ENCODE measurements around the gene DRD5.
"Not testable (repeated sequence)": the region's sequence is repeated elsewhere in the genome, so short reads cannot be mapped to it uniquely, and the experiment has no call there.

Gene DRD5

DNA sequence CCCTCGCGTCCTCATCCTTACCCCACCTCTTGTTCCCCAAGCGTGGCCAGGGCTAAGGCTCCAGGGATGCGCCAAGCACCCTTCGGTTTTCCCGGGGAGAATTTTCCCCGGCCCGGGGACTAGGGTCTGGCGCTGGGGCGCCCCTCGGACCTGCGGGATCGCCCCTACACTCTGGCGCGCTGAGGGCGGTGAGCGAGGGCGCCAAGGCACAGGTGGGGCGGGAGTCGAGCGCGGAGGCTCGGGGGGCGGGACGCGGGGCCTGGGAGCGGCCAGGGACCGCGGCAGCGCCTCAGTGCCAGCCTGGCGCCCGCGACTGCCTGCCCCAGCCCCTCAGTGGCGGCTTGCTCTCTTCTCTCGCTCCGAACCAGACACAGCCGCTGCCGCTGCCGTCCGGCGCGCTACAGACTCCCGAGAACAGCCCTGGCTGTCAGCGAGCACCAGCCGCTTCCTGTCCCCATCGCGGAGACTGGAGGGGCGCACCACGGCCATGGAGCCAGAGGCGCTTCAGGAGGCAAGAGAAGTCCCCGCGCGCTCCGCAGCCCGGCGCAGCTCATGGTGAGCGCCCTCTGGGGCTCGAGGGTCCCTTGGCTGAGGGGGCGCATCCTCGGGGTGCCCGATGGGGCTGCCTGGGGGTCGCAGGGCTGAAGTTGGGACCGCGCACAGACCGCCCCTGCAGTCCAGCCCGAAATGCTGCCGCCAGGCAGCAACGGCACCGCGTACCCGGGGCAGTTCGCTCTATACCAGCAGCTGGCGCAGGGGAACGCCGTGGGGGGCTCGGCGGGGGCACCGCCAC, at the start of gene DRD5:
DRD5 (plus strand) TSS at position 292 of the 793 bp plus-strand sequence; CDS start at position 688, 396 bp downstream.
- DNase-seq, result no peak

DNA sequence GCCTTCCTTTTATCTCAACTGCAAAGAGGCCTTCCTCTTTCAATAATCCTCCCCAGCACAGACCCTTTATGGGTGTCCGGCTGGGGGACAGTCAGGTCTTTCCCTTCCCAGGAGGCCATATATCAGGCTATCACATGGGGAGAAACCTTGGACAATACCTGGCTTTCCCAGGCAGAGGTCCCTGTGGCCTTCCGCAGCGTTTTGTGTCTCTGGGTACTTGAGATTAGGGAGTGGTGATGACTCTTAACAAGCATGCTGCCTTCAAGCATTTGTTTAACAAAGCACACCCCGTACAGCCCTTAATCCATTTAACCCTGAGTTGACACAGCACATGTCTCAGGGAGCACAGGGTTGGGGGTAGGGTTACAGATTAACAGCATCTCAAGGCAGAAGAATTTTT, 49.2 kb upstream of the DRD5 start:
- DNase-seq, result not testable (repeated sequence)

DNA sequence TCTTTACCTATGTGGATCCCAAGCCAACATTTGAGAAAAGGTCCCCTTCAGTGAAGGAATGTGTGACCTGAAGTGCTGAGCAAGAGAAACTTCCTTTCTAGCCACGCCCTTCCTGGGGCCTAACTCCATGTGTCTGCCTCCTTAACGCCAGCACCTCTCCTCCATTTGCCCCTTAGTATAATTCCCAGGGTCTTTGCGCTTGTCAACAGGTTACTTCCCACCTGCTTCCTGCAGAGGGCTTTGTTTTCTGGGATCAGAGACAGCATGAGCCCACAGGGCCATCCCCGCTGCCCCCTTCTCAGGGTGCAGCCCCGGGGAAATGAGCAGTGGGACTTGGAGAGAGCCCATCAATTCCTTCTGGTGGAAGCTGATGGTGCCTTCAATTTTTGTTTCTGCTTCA, 45.9 kb upstream of the DRD5 start:
- DNase-seq, result no peak

DNA sequence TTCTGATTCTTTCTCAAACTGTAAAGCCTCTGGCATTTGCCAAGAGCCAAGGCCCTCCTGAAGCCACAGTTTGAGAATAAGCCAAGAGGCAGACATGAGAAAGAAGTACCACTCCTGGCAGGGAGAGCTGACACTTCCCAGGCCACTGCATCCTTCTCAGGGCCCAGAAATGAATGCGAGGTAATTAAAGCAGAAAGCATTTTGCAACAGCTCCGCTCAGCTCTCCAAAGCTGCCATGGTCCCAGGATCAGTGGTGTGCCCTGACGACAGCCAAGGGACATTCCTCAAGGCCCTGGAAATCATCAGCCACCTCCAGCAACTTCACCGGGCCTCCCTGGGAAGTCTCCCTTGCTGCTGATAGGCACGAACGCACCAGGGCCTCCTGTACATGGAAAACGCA, 44.2 kb upstream of the DRD5 start:
- not testable (repeated sequence) for DNase-seq

DNA sequence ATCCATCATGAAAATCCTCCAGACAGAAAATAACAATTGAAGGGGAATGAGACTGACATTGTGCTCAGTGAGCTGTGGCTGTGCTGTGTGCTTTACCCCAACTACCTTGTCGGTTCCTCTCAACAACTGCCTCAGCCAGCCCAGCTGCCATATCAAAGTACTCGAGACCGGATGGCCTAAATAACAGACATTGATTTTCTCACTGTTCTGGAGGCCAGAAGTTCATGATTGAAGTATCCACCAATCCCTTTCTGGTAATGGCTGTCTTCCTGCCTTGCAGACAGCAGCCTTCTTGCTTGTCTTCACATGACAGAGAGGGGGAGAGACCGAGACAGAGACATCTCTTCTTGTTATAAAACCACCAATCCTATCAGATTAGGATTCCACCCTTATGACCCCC, 37.6 kb upstream of the DRD5 start:
- not testable (repeated sequence) for DNase-seq

DNA sequence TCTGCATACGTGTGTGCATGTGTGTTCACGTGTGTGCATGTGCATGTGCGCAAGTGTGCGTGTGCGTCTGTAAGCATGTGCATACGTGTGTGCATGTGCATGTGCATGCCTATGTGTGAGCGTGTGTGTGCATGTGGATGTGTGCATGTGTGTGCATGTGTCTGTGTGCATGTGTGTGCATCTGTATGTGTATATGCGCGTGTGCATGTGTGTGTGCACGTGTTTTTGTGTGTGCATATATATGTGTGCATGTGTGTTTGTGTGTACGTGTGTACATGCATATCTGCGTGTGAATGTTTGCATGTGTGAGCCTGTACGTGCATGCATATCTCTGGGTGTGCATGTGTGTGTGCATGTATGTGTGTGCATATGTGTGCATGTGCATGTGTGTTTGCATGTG, 35.7 kb upstream of the DRD5 start:
- DNase-seq, result no peak

DNA sequence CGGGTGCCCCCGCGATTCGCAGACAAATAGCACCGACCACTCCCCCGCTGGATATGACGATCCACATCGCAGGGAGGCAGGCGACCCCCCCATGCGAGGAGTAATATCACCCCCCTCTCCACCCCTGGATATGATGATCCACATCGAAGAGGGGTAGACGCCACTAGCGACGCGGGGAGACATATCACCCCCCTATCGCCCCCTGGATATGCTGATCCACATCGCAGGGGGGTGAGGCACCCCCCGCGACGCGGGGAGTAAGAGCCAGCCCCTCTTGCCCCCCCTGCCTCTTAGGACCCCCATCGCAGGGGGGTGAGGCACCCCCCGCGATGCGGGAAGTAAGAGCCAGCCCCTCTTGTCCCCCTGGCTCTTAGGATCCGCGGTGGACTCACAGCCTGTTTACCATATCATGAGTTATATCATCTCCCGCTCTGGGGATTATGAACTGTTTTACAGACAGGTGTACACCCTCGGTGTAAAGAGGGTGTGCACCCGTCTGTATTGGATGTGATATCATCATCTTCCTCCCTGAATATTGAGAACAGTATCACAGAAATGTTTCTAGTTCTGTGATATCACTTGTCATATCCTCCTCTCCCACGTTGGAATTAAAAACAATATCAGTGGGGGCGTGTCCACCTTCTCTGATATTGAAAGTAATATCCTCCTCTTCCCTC, 22.7 kb upstream of the DRD5 start:
- DNase-seq, result no peak

DNA sequence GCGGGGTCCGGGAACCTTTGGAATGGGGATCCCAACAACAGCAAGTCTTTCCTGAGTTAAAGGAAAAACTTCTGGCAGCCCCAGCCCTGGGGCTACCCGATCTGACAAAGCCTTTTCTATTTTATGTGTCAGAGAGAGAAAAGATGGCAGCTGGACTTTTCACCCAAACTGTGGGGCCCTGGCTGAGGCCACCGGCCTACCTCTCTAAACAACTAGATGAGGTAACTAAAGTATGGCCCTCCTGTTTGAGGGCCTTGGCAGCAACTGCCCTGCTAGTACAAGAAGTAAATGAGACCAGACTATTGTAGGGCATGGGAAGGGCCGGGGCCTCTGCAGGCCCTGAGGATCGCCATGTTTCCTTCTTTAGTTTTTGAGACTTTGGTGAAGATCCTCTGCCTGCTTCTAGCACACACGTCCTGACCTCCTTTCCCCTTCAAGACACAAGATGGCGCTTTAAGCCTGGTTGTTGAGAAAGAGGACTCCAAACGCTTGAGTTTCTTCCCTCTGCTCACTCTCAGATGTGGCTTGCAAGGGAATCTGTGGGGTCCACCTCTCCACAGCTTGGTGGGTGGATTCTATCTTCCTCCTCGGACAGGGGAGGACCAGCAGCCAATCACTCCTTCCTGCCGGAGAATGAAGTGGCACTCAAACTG, 18.5 kb upstream of the DRD5 start:
- peak; percentile 7 to 33 for DNase-seq

DNA sequence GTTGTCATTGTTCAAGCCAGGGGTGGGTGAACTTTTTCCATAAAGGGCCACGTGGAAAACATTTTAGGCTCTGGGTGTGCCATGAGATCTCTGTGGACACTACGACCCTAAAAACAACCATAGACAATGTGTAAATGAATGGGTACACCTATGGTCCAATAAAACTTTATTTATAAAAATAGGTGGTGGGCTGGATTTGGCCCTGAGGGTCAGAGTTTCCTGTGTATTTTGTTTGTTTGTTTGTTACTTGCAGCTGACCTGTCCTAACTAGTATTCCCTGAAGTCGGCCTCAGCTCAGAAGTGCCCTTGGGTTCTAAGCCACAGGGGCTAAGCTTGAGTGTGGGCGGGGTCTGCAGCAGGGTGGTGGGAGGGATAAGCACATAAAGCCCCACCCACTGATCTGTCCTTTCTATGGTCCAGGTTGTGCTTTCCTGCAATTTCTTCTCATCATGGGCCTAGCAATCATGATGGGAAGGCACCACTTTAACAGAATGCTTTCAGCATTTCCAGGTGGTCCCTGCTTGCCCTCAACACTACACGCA, 17.2 kb upstream of the DRD5 start:
- DNase-seq, result no peak

DNA sequence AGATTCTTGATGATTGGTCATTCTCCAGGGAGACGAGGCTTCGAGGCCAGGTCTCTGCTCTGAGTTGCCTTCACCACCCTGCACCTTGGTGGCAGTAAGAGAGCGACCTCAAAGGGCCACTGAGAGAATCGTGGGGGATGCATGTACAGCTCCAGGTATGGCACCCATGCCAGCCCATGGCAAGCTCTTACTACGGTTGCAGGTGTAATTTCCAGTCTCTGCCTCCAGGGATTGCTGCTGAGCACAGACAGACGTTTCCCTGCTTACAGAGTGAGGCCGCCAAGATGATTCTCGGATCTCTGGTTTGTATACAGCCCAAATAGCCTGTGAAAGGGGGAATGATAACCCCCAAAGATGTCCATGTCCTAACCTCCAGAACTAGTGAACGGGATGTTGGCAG, 16.3 kb upstream of the DRD5 start:
- peak in 1 of 2 donors; percentile 5 for DNase-seq

DNA sequence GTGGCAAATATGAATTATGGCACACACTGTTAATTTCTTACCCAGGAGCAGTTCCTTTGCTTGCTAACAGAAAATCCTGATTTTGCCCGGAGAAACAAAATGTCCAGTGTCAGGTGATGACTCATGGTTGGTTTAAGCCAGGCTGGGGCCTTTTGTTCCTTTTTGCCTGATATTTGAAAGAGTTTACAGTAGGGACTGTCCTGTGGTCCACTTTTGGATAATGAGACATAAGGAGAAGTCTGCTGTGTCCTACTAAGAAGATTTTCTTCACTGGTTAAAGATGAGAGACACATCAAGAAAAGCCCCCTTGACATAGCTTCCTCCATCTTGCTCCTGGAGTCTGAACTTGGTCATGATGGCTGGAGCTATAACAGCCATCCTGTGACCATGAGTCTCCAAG, 12.1 kb upstream of the DRD5 start:
- no peak for DNase-seq

DNA sequence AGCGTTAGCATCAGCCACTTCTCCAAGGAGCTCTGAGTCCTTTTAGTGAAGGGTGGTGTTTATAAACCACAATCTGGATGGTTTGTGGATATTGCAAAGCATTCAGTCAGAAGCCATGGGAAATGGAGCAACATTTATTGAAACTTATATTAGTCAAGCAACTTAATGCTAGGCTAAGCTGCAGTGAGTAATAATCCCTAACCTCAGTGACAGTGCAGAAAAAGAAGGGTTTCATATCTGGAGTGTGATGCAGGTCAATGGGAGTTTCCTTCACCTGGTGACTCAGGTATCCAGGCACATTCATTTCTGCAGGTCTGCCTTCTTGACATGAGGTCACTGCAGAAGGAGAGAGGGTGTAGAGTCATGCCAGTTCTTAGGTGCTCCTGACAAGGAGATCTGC, 10.4 kb upstream of the DRD5 start:
- no peak for DNase-seq

DNA sequence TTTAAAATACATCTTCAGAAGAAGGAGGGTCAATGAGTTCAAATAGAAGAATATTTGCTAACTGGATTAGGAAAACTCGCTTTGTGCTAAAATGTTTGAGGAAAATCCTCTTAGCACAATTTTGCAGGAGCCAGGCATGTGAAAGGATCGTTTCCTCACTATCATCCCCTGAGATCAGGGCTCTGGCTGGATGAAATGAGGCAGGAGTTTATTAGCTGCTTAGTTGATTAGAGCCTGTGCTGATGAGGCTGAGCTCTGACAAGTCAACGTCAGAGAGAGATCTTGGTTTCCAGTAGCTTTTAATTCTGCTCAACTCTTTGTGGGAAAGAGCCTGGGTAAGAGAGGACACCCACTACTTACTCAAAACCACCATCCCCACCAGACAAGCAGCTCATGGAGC, 8.0 kb upstream of the DRD5 start:
- no peak for DNase-seq

DNA sequence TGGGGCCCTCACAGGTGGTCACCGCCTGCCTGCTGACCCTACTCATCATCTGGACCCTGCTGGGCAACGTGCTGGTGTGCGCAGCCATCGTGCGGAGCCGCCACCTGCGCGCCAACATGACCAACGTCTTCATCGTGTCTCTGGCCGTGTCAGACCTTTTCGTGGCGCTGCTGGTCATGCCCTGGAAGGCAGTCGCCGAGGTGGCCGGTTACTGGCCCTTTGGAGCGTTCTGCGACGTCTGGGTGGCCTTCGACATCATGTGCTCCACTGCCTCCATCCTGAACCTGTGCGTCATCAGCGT, 652 bp downstream of the DRD5 start:
- DNase-seq, result no peak

DNA sequence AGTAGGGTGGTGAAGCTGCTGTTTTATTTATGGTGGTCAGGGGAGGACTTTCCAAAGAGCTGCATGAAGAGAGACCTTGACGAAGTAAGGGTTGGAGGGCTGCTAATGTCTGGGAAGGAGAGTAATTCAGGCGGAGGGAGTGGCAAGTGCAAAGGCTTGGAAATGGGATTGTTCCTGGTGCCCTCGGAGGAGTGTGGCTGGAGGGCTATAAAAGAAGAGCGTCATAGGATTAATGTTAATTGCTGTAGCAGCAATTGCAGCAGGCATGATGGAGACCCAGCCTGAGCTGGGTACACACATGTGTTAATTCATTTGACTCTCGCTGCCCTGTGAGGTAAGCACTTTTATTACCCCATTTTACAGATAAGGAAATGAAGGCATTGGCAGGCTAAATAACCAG, 4.5 kb downstream of the DRD5 start:
- DNase-seq, result not testable (repeated sequence)

DNA sequence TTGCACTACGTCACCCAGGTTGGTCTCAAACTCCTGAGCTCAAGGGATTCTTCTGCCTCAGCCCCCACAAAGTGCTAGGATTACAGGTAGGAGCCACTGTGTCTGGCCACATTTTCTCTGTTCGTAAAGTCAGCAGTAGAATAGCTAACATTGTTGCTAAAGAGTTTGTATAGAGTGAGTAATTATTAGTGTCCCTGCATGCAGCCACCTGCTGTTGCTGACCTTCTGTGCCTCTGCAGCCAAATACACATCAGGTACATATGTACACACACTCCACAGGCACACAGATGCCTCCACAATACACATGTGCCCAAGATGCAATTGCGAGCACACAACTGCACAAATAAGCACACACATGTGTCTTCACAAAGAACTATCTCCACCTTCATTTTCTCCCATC, 10.9 kb downstream of the DRD5 start:
- DNase-seq, result no peak

DNA sequence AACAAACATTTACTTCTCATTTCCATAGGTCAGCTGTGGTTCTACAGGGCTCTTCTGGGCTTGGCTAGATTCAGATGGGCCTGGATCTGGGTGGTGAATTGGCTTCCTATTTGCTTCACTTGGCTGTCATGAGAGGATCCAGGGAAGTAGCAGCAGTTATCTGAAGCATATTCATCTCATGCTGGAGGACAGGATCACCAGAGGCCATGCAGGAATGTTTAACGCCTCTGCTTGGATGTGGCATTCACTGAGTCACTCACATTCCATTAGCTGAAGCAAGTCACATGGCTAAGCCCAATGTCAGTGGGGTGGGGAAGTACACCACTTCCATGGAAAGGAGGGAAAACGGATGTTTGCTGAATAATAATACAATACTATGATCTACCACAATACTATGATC, 15.2 kb downstream of the DRD5 start:
- not testable (repeated sequence) for DNase-seq

DNA sequence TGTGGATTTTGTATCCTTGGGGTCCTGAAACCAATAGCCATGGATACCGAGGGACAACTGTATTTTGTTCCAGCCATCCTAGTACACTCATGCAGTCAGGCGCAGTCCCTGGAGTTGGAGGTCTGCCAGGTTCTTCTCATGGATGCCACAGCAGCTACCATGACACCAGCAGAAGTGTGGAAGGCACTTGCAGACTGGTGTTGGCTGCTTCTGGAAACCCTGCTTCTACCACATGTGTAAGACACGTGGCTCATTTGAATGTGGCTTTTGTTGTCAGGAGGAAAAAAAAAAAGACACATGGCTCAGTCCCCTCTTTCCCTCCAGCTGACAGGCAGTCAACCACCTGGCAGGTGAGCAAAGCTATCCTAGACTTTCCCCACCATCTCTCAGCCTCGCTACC, 19.4 kb downstream of the DRD5 start:
- DNase-seq, result no peak

DNA sequence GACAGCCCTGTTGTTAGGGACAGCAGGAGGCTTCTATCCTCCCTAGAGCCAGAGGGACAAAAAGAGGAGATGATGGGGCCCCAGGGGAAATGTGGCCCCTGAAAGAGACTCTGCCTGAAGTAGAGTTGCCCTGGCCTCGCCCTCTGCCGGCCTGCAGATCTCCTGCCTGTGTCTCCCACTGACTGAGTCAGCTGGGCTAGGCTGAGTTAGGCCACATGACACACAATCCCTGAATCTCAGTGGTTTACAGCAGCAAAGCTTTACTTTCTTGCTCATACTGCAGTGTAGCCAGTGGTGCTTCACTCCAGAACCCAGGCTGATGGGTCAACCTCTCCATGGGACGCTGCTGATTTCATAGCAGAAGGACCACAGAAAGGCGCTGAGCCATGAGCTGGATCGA, 23.5 kb downstream of the DRD5 start:
- no peak for DNase-seq

DNA sequence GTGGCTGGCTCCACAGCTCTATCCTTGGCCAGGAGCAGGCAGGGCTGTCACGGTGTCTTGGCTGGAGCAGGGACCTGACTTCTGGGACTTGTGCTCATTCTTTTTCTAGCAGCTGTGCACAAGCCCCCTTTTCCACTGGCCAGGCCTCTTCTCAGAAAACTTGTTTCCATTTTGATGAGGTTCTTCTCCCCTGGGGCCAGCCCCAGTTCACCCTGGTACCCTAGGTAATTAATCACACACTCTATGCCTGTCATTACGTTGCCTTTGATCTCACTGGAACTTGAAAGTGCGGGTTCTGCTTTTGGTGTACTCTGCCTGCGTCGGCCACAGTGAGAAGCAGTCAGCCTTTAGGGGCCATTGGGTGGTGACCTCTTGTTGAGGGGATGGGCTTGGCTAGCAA, 26.6 kb downstream of the DRD5 start:
- DNase-seq, result no peak

DNA sequence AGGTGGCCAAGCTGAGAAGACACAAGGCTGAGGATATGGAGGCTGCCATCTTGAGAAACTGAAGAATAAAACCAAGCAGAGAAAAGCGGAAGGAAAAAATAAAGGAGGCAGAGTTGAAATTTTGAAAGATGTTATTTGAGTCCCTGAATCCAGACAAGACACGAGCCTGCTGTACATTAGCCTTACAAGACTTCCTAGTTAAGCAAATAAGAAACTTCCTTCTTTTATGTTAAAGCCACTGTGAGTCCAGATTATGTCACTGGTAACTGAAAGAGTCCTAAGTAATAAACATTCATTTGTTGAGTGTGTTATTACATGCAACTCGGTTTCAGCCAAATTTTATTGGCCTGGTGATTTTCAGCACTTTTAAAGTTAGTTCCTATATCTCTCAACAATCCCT, 30.4 kb downstream of the DRD5 start:
- no peak for DNase-seq

DNA sequence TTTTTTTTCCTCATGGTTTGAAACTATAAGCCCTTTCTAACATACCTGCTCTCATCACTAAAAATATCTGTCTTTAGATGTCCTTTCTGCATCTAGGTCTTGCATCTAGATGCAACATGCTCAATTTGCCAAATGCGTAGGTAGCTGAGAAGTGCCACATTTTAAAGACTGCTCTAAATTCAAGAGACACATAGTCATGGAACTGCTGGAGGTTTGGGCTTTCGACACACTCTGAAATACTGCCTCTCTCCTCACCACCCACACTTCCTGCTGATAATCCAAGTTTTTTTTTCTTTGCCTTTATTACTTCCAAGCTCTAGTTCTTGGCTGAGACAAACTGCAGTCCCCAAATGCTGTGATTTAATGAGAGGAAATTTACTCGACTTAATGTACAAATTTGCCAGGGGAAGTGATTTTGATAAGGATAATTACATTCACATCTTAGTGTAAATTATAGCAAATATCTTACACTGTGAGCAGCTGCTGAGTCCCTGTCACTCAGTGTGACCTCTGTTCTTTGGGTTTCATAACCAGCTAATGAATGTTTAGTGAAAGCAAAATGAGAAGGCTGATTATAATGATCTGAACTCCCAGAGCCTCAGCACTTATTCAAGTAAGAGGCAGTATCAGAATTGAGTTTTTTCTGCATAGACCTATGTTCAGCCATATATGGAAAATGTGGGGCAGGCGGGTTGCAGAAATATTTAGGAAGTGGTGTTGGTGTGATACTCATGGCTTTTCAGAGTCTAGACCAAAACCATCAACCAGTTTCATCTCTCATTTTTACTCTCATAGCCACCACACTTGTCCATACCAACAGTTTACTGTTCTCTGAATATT, 31.3 kb downstream of the DRD5 start:
- no peak for DNase-seq

DNA sequence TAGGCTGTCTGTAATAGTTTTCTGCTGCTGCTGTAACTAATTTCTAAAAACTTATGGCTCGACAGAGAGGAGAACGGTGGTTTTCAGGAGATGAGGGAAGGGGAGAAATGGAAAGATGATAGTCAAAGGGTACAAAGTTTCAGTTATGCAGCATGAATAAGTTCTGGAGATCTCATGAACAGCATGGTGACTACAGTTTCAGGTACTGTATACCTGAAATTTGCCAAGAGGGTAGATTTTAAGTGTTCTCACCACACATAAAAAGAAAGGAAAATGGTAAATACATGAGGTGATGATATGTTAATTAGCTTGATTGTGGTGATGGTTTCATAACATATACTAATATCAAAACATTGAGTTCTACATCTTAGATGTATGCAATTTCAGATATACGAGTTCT, 34.9 kb downstream of the DRD5 start:
- DNase-seq, result no peak
